ELF-1 (cell line): ENCODE results near the gene GSDMA.
"Not testable (repeated sequence)": the region's sequence is repeated elsewhere in the genome, so short reads cannot be mapped to it uniquely, and the experiment has no call there.

Experiments used
- DNase-seq: peaks from one replicate; pipeline ENCODE4 v3.0.0-alpha.2; 2016; ENCODE audit warnings: low read depth, low spot score

GSDMA gene

GRCh38 chr17:39996162-39996561, 33.4 kb downstream of the GSDMA start:
- DNase-seq, result no peak

GRCh38 chr17:39996800-39997199, 34.0 kb downstream of the GSDMA start:
- DNase-seq, result no peak

GRCh38 chr17:39997543-39997942, 34.7 kb downstream of the GSDMA start:
- no peak for DNase-seq

GRCh38 chr17:39999067-39999466, 36.3 kb downstream of the GSDMA start:
- DNase-seq, result no peak

GRCh38 chr17:40000161-40000560, 37.4 kb downstream of the GSDMA start:
- no peak for DNase-seq

GRCh38 chr17:40001335-40001734, 38.5 kb downstream of the GSDMA start:
- not testable (repeated sequence) for DNase-seq

- DNase-seq, result no peak
Observed at GRCh38 chr17:40004072-40004471, 41.3 kb downstream of the GSDMA start.

- DNase-seq, result no peak
Observed at GRCh38 chr17:40004712-40005111, 41.9 kb downstream of the GSDMA start.

GRCh38 chr17:40005520-40005919, 42.7 kb downstream of the GSDMA start:
- DNase-seq, result no peak

GRCh38 chr17:40010946-40011500, 48.2 kb downstream of the GSDMA start:
- not testable (repeated sequence) for DNase-seq

GRCh38 chr17:40012017-40012647, 49.3 kb downstream of the GSDMA start:
- DNase-seq, result not testable (repeated sequence)

GRCh38 chr17:40014375-40014980, 51.7 kb downstream of the GSDMA start:
- no peak for DNase-seq

- DNase-seq, result no peak
Observed at GRCh38 chr17:40015005-40015997, 52.5 kb downstream of the GSDMA start, which contains the start of gene CSF3. Gene CSF3, plus strand, starts transcription at chr17:40015440. Its CDS starts 35 bp downstream, at chr17:40015475.

- DNase-seq, result no peak
Observed at GRCh38 chr17:40015998-40016985, 53.5 kb downstream of the GSDMA start.

- no peak for DNase-seq
Observed at GRCh38 chr17:40017422-40018080, 54.7 kb downstream of the GSDMA start.

- DNase-seq, result no peak
Observed at GRCh38 chr17:40018211-40019121, 55.7 kb downstream of the GSDMA start.

GRCh38 chr17:40019140-40019991, 56.6 kb downstream of the GSDMA start:
- no peak for DNase-seq

GRCh38 chr17:40020146-40020545, 57.3 kb downstream of the GSDMA start:
- DNase-seq, result no peak
